NOMO-1 (cell line): Measurements from ENCODE around the gene RILPL2.
A peak's percentile ranks its signal among the peaks of the same experiment; 100 is the strongest.
"Not testable (repeated sequence)": the region's sequence is repeated elsewhere in the genome, so short reads cannot be mapped to it uniquely, and the experiment has no call there.

Experiments used
- DNase-seq, 2 experiments: peaks; one replicate each; lab custom pipeline; 2025; ENCODE audit not compliant: unreplicated experiment in 2 of 2; lab: John Stamatoyannopoulos, UW

Gene RILPL2, protein sequence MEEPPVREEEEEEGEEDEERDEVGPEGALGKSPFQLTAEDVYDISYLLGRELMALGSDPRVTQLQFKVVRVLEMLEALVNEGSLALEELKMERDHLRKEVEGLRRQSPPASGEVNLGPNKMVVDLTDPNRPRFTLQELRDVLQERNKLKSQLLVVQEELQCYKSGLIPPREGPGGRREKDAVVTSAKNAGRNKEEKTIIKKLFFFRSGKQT

DNA sequence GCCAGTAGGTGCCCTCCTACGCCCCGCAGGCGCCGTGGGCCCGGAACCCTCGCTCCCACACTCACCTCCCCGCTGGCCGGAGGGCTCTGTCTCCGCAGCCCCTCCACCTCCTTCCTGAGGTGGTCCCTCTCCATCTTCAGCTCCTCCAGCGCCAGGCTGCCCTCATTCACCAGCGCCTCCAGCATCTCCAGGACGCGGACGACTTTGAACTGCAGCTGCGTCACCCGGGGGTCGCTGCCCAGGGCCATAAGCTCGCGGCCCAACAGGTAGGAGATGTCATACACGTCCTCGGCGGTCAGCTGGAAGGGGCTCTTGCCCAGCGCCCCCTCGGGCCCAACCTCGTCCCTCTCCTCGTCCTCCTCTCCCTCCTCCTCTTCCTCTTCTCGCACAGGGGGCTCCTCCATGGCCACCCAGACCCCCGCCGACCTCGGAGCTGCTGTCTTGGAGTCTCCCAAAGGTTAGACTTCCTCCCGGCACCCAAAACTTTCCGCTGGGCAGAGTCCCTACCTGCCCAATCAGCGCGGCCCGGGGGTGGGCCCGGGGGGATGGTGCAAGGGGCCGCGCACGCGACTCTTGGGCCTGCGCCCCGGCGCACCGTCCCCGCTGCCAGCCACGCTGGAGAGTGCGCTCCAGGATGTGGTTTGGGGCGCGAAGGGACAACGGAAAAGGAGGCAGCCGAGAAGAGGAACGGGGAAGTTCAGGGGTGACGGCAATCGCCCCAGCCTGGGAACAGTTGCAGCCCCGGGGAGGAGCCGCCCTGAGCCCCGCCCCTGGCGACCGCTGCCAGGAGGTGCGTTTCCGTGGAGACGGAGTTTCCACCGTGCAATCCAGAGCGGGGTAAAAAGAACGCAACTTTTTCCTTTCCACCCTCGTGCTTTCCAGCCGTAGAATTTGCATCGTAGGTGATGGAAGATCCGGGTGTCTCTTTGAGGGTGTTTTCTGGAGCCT lies at the start of gene RILPL2:
Gene RILPL2, minus strand, starts transcription at position 668 of the 948 bp plus-strand sequence. Its CDS starts 264 bp downstream, at position 404.
- DNase-seq: peak; percentile 97 to 99

DNA sequence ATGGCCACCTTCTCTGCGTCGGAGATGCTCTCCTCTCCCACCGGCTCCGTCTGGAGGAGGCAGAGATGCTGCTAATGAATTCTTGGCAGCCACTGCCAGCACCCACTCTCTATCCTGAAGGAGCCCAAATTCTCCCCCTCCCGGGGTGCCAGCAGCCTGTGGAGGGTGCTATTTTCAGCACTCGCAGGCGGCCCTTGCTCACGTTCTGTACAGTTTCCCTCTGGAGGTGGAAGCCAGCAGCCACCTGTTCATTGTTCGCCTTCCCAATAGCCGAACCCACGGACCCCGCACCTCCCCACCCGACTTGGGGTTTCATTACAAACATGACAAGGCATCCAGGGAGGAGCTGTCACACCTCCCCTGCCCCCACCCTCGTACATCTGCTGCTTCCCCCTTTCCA lies 49.3 kb upstream of the RILPL2 start:
- no peak for DNase-seq

DNA sequence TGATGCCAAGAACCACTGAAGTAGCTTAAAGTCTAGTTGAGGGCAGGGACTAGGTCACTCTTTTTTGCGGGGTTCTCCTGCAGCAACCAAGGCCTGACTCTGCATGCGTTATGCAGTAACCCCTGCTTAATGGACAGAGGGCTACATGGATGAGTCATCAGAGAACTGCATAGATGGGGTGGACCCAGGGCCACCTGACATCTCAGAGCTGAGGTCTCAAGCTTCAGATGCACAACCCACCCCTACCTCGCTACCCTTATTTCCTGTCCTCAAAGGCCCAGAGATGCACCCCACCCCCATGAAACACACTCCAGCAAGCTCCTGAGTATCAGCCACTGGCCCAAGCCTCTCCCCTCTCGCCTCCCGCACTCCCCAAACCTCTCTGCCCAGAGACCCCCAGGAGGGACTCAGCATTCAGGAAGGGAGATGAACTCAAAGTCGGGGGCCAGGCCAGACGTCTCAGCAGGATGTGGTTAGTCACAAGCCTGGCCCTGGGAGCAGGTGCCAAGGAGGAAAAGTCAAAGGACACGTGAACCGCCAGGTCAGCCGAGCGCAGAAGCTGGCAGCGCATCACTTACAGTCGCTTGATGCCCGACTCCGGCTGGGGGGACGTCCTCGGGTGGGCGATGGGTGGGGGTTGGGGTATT lies 47.2 kb upstream of the RILPL2 start:
- DNase-seq: no peak

DNA sequence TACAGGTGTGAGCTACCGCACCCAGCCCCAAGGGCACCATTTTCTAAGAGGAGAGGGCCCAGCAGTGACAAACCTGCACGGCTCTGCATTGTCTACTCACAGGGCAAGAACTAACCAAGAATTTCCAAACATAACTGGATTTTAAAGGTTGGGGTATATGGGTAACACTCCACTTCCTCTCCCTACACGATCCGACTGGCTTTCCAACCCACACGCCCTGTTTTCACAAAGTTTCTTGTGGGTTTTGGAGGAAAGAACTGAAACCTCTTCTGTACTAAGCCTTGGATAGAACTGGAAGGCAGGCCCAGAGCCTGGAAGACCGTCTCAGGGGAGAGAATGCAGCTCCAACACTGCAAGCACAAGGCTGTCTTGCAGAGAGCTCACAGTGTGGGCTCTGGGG lies 46.4 kb upstream of the RILPL2 start:
- DNase-seq: no peak

DNA sequence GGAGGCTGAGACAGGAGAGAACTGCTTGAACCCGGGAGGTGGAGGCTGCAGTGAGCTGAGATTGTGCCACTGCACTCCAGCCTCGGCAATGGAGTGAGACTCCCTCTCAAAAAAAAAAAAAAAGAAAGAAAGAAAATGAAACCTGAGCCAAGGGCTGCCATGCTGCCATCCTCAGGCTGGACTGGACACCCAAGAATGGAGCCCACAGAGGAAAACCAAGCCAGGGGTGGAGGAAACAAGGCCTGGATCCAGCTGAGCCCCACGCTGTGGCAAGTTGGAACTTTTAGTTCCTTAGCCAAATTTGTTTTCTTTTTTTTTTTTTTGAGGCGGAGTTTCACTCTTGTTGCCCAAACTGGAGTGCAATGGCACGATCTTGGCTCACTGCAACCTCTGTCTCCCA lies 44.8 kb upstream of the RILPL2 start:
- not testable (repeated sequence) for DNase-seq

DNA sequence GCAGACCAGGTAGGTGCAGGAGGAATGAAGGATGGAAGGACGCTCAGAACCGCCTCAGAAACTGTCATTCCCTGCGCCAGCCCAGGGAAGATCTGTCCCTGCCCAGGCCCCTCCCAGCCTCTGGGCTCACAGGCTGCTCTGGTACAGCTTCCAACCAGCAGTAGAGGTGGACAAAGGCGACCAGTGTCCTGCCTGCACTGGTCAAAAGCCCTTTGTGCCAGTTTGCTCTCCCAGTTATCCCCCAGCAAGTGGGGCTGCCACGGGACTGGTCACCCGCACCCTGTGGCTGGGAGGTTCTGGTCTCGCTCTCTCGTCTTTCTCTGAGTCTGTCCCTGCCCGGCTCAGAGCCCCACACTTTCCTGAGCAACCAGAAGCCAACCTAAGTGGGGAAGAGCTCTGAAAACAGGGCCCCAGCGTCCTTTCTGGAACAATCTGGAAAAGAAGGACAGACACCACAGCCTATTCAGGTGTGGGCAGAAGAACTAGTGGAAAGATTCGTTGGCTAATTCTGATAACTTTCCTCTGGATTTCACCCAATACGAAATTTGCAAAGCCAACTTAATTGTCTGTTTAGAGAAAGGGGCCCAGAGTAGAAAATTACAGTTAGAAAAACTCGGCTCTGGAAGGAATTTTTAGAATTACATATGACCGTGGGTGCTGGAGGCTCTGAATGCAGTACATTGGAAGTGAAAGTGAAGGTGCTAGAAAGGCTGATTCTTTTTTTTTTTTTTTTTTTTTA lies 43.1 kb upstream of the RILPL2 start:
- DNase-seq: no peak

DNA sequence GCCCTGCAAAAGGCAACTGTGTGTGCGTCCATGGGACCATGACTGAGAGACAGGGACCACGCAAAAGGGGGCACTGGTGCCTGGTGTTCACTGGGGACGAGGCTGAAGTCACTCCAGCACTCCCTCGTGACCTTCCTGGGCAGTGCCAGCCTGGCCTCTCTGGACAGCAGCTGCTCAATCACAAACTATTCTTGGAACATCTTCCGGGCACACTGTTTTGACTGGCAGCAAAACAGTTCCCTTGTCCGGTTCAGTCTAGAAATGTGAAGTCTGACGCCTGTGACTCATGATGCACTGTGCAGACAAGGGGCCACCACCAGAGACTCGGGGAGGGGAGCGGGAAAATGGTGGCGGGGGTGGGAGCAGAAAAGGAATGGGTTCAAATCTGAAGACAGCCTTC lies 42.3 kb upstream of the RILPL2 start:
- DNase-seq: no peak

DNA sequence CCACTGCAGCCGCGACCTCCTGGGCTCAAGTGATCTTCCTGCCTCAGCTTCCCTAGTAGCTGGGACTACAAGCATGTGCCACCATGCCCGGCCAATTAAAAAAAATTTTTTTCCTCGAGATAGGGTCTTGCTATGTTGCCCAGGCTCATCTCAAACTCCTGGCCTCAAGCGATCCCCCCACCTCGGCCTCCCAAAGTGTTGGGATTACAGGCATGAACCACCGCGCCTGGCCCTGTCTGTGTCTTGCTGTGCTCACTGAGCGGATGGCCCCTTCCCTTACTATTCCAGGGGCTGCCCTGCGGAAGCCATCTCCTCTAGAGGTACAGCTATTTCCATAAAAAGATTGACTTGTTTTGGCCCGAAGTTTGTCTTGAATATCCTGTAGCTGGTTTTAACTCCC lies 41.6 kb upstream of the RILPL2 start:
- DNase-seq: no peak

DNA sequence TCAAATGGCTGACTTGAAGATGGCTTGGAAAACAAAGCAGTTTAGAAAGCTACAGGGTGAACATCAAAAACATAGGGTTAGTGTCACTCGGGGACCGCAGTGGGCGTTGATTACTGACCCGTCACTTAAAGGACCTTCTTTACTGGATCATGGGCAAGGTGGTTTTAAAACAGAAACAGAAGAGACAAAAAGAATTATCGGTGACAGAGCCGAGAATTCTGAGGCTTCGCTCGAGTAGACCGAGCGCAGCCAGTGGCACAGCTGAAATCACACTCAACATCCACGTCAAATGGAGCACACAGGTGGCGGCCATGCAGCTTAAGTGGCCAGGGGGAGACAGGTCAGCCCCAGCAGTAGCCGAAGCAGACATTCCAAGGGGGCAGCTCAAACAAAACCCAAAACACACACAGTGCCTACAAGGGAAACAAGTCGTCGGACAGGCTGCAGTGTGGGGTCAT lies 38.8 kb upstream of the RILPL2 start:
- no peak for DNase-seq

DNA sequence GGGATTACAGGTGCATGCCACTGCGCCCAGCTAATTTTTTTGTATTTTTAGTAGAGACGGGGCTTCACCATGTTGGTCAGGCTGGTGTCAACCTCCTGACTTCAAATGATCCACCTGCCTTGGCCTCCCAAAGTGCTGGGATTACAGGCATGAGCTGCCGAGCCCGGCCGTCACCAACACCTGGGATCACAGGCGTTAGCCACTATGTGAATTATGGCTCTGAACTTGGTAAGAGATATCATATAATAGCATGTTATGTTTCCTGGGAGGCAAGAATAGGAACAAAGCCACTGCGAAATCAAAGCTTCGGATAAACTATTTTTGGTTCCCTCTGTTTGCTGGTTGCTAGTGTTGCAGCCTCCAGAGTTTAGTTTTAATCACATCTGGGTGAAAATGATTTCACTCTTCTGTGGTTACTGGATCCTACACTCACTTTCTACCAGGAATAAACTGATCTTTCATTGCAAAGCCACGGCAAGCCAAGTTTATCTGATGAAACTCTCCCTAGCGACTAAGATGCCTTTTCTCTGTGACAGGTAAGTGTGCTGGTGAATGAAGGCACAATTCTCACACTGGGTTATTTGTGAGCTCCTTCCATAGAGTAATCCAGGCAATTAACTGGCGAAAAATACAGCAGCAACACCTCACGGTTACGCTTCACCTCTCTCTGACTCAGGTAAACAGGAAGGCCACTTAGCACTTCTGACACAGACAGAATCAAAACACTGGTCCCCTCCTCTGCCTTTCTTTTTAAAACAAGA lies 38.2 kb upstream of the RILPL2 start:
- DNase-seq: no peak

DNA sequence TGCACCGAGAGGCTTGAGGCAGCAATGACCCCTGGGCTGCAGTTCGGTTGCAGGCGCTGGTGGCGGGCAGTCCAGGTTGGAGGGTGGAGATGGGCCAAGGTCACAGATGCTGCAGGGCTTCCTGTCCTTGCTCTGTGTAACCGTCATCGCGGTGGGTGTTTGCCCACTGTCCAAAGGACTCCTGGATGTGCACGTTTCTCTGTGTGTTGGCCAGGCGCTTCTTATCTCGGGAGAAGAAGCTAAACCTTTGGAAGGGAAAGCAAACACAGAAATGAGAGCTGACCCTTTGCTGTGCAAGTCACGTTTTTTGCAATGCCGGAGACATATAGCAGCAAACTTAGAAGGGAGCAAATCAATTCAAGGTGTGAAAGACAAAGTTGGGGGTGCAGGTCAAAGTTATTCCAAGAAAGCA lies 36.0 kb upstream of the RILPL2 start:
- DNase-seq: no peak

DNA sequence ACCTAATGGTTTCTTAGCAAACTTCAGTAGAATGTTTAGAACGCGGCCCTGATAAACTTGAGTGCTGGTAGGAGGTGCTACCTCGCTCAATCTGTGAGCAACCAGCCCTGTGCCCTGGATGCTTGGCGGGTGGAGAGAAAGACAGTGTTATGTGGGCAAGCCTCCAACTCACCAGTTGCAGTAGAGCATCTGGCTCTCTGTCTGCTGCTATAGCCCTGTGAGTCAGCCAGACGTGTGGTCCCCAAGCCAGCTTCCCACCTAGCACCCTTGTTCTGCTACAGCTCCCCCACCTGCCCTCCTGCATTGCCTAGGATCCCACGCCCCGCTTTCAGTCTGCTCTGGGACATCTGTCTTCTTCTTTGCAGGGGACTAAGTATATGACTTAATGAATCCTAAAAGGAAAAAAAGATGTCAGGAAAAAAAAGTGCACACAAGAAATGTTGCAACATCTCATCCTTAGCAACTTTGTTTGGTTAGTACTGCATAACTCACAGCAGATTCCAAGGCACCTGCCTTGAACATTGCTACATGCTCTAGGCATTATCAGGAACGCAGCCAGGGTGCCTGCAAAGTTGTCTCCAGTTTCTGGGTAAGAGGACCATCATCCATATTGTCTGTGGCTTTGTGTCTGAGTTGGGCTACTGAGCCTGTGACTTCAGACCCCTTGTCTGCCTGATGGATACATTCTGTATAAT lies 35.0 kb upstream of the RILPL2 start:
- no peak for DNase-seq

DNA sequence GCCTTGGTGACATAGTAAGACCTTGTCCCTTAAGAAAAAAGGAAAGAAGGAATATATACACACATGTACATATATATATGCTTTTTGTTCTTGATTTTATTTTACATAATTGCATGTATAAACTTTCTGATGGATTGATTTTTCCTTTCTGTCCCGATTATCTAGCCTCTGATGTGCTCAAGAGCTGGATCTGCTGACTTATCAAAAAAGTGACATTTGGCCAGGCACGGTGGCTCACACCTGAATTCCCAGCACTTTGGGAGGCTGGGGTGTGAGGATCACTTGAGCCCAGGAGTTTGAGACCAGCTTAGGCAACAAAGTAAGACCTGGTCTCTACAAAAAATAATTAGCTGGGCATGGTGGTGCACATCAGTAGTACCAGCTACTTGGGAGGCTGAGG lies 33.5 kb upstream of the RILPL2 start:
- no peak for DNase-seq

DNA sequence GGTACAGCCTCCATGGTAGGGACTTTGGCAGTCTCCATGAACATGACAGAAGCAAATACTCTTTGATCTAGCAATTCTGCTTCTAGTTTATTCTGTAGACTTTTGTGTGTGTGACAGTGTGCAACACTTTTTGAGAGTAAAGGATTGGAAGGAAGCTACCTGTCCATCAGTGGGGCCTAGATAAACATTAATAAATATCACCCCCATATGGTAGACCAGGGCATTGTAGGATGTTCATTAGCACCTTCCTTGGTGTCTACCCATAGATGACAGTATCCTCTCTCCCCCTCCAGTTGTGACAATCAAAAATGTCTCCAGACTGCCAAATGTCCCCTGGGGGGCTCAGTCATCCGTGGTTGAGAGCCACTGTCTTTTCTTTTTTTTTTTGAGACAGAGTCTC lies 32.3 kb upstream of the RILPL2 start:
- DNase-seq: peak in 1 of 2 experiments; percentile 29

DNA sequence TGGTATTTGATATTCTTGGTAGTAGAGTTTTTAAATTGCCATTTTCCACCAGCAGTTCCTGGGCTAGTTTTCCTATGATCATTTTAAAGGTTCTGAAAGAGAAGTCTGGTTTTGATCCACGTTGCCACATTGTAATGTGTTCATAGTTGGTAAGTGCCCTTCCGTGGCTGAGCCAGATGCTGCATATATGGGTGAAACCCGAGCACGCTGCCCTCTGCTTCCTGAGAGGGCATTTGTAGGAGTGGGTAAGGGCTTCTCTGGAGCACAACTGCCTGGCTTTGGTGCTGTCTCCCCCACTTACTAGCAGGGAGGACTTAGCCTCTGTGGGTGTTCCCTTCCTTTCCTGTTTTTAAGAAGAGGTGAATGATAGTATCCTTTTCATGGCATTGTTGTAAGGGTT lies 28.6 kb upstream of the RILPL2 start:
- no peak for DNase-seq

DNA sequence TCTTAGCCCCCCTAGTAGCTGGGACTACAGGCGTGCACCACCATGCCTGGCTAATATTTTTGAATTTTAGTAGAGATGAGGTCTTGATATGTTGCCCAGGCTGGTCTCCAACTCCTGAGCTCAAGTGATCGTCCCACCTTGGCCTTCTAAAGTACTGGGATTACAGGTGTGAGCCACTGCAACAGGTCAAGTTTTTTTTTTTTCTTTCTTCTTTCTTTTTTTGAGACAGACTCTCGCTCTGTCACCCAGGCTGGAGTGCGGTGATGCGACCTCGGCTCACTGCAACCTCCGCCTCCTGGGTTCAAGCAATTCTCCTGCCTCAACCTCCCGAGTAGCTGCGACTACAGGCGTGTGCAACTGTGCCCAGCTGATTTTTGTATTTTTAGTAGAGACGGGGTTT lies 26.7 kb upstream of the RILPL2 start:
- not testable (repeated sequence) for DNase-seq

DNA sequence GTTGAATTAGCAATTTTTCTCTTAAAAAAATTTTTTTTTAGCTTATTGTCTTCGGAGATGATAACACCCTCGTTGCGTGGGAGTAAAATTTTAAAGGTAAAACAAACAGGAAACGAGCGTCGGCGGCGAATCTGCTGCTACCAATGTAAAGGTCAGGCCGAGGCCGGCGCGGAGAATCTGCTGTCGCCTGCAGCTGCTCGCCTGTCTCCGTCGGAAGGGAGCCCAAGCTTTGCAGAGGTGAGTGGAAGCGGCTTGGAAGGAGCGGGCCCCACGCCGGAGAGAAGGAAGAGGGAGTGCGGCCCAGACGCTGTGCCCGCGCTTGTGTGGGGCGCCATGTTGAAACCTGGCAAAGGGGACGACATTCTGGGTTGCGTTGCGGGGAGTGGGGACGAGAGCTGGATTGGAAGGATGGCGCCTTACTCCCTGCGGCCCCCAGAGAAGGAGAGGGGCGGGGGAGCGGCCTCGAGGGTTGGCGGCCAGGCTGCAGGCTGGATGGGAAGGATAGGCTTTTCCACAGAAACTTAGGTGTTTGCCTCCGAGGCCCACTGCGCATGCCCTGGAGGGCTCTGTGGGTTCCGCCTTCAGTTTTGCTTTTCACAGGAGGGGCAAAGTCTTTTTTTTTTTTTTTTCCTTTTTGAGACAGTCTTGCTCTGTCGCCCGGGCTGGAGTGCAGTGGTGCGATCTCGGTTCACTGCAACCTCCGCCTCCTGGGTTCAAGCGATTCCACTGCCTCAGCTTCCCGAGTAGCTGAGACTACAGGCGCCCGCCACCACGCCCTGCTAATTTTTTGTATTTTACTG lies 21.7 kb upstream of the RILPL2 start, which contains the start of gene SNRNP35:
Gene SNRNP35, plus strand, starts transcription at position 160 of the 800 bp plus-strand sequence. CDS start 7,402 bp downstream, outside the sequence.
- DNase-seq: peak; percentile 78 to 79

DNA sequence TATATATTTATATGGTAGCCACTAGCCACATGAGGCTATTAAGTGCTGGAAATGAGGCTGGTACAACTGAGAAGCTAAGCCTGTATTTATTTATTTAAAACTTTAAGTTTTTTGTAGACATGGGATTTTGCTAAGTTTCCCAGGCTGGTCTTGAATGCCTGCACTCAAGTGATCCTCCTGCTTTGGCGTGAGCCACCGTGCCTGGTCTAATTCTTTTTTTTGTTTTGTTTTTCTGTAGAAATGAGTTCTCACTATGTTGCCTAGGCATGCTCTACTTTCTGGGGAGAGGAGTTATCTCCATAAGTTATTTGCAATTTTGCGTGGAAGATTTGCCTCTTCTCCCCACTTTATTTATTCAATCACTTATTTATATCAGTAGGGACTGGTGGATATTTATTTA lies 16.7 kb upstream of the RILPL2 start:
- DNase-seq: peak in 1 of 2 experiments; percentile 58

DNA sequence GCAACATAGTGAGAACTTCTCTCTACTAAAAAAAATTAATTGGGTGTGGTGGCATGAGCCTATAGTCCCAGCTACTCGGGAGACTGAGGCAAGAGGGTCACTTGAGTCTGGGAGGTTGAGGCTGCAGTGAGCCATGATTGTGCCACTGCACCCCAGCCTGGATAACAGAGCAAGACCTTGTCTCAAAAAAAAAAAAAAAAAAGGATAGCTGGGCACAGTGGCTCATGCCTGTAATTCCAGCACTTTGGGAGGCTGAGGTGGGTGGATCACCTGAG lies 15.7 kb upstream of the RILPL2 start:
- DNase-seq: not testable (repeated sequence)
